ENCODE data around the gene PIP4K2C. TPM values are rescaled to one million over a fixed set of nuclear protein-coding genes. Genes with fewer than 3 reads are reported as not detected.
A peak's percentile ranks its signal among the peaks of the same experiment; 100 is the strongest.
"Not testable (repeated sequence)": the region's sequence is repeated elsewhere in the genome, so short reads cannot be mapped to it uniquely, and the experiment has no call there.

The PIP4K2C gene
- total RNA-seq, 1 experiment from 2014 or later = 37.1 TPM

- WGBS (ENCODE audit: extremely low coverage, insufficient read length, low lambda C conversion rate) = no CpG with 5 or more reads among the region's 18 CpGs
These were observed 21.1 kb upstream of the PIP4K2C start for GRCh38 chr12:57569858-57570257.

GRCh38 chr12:57570438-57570837 is 20.6 kb upstream of the PIP4K2C start:
- H4K20me1 ChIP-seq (ENCODE audit: control insufficient read depth, insufficient read depth, insufficient read length); H3K4me1 ChIP-seq (ENCODE audit: insufficient read depth, low read length); H3K79me2 ChIP-seq (ENCODE audit: insufficient read depth, low read length); H3K4me3 Mint-ChIP-seq; H3K27me3 ChIP-seq (ENCODE audit: insufficient read depth, low read length); H3T11ph ChIP-seq (ENCODE audit: low read length); H3K4ac ChIP-seq (ENCODE audit: low read depth, low read length); H2BK120ac ChIP-seq (ENCODE audit: low read depth, low read length, poor library complexity, severe bottlenecking); H2BK15ac ChIP-seq (ENCODE audit: low read depth, low read length); H2BK20ac ChIP-seq (ENCODE audit: low read depth, low read length, poor library complexity, severe bottlenecking); H3K23ac ChIP-seq (ENCODE audit: insufficient read length, low read depth, low read length); H3K4me2 ChIP-seq (ENCODE audit: insufficient read depth, insufficient read length, low read length); H3K27me3 Mint-ChIP-seq (ENCODE audit: low read depth); H4K91ac ChIP-seq (ENCODE audit: insufficient read length, low read depth, low read length); H3K23me2 ChIP-seq (ENCODE audit: insufficient read length, low read depth, low read length, poor library complexity, severe bottlenecking); H2AFZ ChIP-seq (ENCODE audit: low read length); DNase-seq; H3K27ac Mint-ChIP-seq; H3K27ac ChIP-seq (ENCODE audit: insufficient read length, low read depth, low read length); H3K9ac ChIP-seq (ENCODE audit: extremely low read depth, insufficient read length, low read length); H3K14ac ChIP-seq (ENCODE audit: insufficient read depth, low read length); H2BK12ac ChIP-seq (ENCODE audit: insufficient read length, low read depth, low read length); H3K9me3 ChIP-seq (ENCODE audit: control insufficient read depth, low read depth, low read length); H3K18ac ChIP-seq (ENCODE audit: insufficient read length, low read depth, low read length); H4K8ac ChIP-seq (replicated peaks; ENCODE audit: insufficient read length, low read depth, low read length); H2BK5ac ChIP-seq (ENCODE audit: insufficient read length, low read length); H3K79me1 ChIP-seq (ENCODE audit: insufficient read depth, low read depth, low read length, poor library complexity, severe bottlenecking); H2AK5ac ChIP-seq (ENCODE audit: insufficient read length, low read length); H3K4me1 Mint-ChIP-seq; H3K9me3 Mint-ChIP-seq; H4K5ac ChIP-seq (ENCODE audit: insufficient read length, low read depth, low read length); H3K56ac ChIP-seq (ENCODE audit: insufficient read length, low read depth, low read length): not testable (repeated sequence)
- peaks cover 36 to 63% (median 59%) of the 10 kb centered on the region in 3 experiments for H3K36me3 Mint-ChIP-seq (ENCODE audit: insufficient read depth in 1 of 3, low read depth in 3 of 3)
- no CpG with 5 or more reads among the region's 13 CpGs for WGBS (ENCODE audit: extremely low coverage, insufficient read length, low lambda C conversion rate)

More at GRCh38 chr12:57569858-57570257, 21.1 kb upstream of the PIP4K2C start:
- Histone ChIP-seq H3K4ac (ENCODE audit: low read depth, low read length) (no peak overlapping the region), H3K14ac (ENCODE audit: insufficient read depth, low read length) (no peak overlapping the region), H3K9ac (ENCODE audit: extremely low read depth, insufficient read length, low read length) (no peak overlapping the region), H2BK15ac (ENCODE audit: low read depth, low read length) (no peak overlapping the region), H4K8ac (replicated peaks; ENCODE audit: insufficient read length, low read depth, low read length) (no peak overlapping the region), H3K9me3 (ENCODE audit: control insufficient read depth, low read depth, low read length) (no peaks in the 10 kb centered on the region), H4K5ac (ENCODE audit: insufficient read length, low read depth, low read length) (no peak overlapping the region), H3K4me2 (ENCODE audit: insufficient read depth, insufficient read length, low read length) (no peak overlapping the region), H2BK20ac (ENCODE audit: low read depth, low read length, poor library complexity, severe bottlenecking) (no peak overlapping the region), H3K18ac (ENCODE audit: insufficient read length, low read depth, low read length) (no peak overlapping the region), H4K91ac (ENCODE audit: insufficient read length, low read depth, low read length) (no peak overlapping the region), H3K79me1 (ENCODE audit: insufficient read depth, low read depth, low read length, poor library complexity, severe bottlenecking) (no peaks in the 10 kb centered on the region), H3K56ac (ENCODE audit: insufficient read length, low read depth, low read length) (no peak overlapping the region), H3K23ac (ENCODE audit: insufficient read length, low read depth, low read length) (no peak overlapping the region), H2BK5ac (ENCODE audit: insufficient read length, low read length) (no peak overlapping the region), H2AFZ (ENCODE audit: low read length) (no peak overlapping the region), H4K20me1 (ENCODE audit: control insufficient read depth, insufficient read depth, insufficient read length) (no peaks in the 10 kb centered on the region), H3K23me2 (ENCODE audit: insufficient read length, low read depth, low read length, poor library complexity, severe bottlenecking) (peaks cover 3% of the 10 kb centered on the region), H3K27me3 (ENCODE audit: insufficient read depth, low read length) (no peaks in the 10 kb centered on the region), H3K4me1 (ENCODE audit: insufficient read depth, low read length) (no peaks in the 10 kb centered on the region), H2BK12ac (ENCODE audit: insufficient read length, low read depth, low read length) (no peak overlapping the region), H3T11ph (ENCODE audit: low read length) (no peak overlapping the region), H2BK120ac (ENCODE audit: low read depth, low read length, poor library complexity, severe bottlenecking) (no peak overlapping the region), H3K27ac (ENCODE audit: insufficient read length, low read depth, low read length) (no peak overlapping the region), H3K79me2 (ENCODE audit: insufficient read depth, low read length) (no peaks in the 10 kb centered on the region), H2AK5ac (ENCODE audit: insufficient read length, low read length) (no peak overlapping the region)
- DNase-seq = no peak
- Mint-ChIP-seq H3K4me1 (no peaks in the 10 kb centered on the region), H3K27ac (0 out of 7 replicates have a peak overlapping the region, but pooled peaks of 1 of the 3 experiments have one; percentile 47), H3K4me3 (no peak overlapping the region), H3K27me3 (ENCODE audit: low read depth) (no peaks in the 10 kb centered on the region; the same call in 1 of the 2 replicates), H3K36me3 (ENCODE audit: insufficient read depth in 1 of 3, low read depth in 3 of 3) (peaks cover 32 to 59% (median 56%) of the 10 kb centered on the region in 3 experiments), H3K9me3 (no peaks in the 10 kb centered on the region)
- no peak for TF ChIP-seq CTCF (conservative IDR thresholded peaks at IDR 0.05)

Data from H9 (cell line).